CD4-positive, CD25-positive, alpha-beta regulatory T cell (primary cell): ENCODE measurements around the gene ADIPOR1. TPM values are rescaled to one million over a fixed set of nuclear protein-coding genes. Genes with fewer than 3 reads are reported as not detected.
"Not testable (repeated sequence)": the region's sequence is repeated elsewhere in the genome, so short reads cannot be mapped to it uniquely, and the experiment has no call there.

Source experiments
- ATAC-seq, 2 donors: fragments of 150-1000 bp; cut with Tn5 transposase; one replicate each; pipeline ENCODE4 v1.10.0; 2021; ENCODE audit warnings: low read depth in 2 of 2, moderate number of reproducible peaks in 2 of 2, moderate library complexity in 1 of 2
- DNase-seq, 3 donors: peaks; one replicate each; pipeline versions ENCODE4 v3.0.0 to v3.0.0-alpha.2; 2012 to 2022; ENCODE audit warnings: mixed read lengths in 1 of 3
- H3K27ac ChIP-seq: one replicate; pipeline ENCODE4 v1.7.0; 2013; ENCODE audit warnings: mild to moderate bottlenecking, low read length; ENCODE audit not compliant: insufficient read depth, poor library complexity, severe bottlenecking
- H3K27me3 ChIP-seq: one replicate; pipeline ENCODE4 v1.7.0; 2013; ENCODE audit warnings: low read length; ENCODE audit not compliant: control insufficient read depth, insufficient read depth
- H3K36me3 ChIP-seq: one replicate; pipeline ENCODE4 v1.7.0; 2013; ENCODE audit warnings: mild to moderate bottlenecking, low read length, moderate library complexity; ENCODE audit not compliant: control insufficient read depth, insufficient read depth
- H3K4me1 ChIP-seq: 2 replicates; pipeline ENCODE4 v1.7.0; 2013; ENCODE audit warnings: mild to moderate bottlenecking, low read length; ENCODE audit not compliant: insufficient read depth, control insufficient read depth, poor library complexity, severe bottlenecking
- H3K4me3 ChIP-seq: one replicate; pipeline ENCODE4 v1.7.0; 2013; ENCODE audit warnings: low read depth, mild to moderate bottlenecking, low read length, moderate library complexity
- H3K9me3 ChIP-seq, 2 experiments: 1 replicate in 1 of 2; 2 replicates in 1 of 2; pipeline ENCODE4 v1.7.0; 2013; ENCODE audit warnings: low read length in 2 of 2, mild to moderate bottlenecking in 1 of 2, moderate library complexity in 1 of 2; ENCODE audit not compliant: control insufficient read depth in 2 of 2
- H3K27ac Mint-ChIP-seq, 3 donors: one replicate each; pipeline ENCODE4 v1.8.0; 2020 to 2022; ENCODE audit warnings: mild to moderate bottlenecking in 3 of 3, mixed read lengths in 3 of 3, moderate library complexity in 2 of 3
- H3K27me3 Mint-ChIP-seq: one replicate; pipeline ENCODE4 v1.8.0; 2022; ENCODE audit warnings: mild to moderate bottlenecking, mixed read lengths
- H3K36me3 Mint-ChIP-seq: one replicate; pipeline ENCODE4 v1.8.0; 2020; ENCODE audit warnings: mixed read lengths
- H3K4me1 Mint-ChIP-seq, 4 donors: one replicate each; pipeline ENCODE4 v1.8.0; 2020 to 2022; ENCODE audit warnings: mixed read lengths in 4 of 4, mild to moderate bottlenecking in 1 of 4
- H3K4me3 Mint-ChIP-seq, 4 donors: one replicate each; pipeline ENCODE4 v1.8.0; 2020 to 2022; ENCODE audit warnings: mild to moderate bottlenecking in 4 of 4, mixed read lengths in 4 of 4, moderate library complexity in 3 of 4
- H3K9me3 Mint-ChIP-seq, 7 donors: one replicate each; pipeline ENCODE4 v1.8.0; 2020 to 2022; ENCODE audit warnings: mixed read lengths in 7 of 7, mild to moderate bottlenecking in 3 of 7, moderate library complexity in 2 of 7
- polyA plus RNA-seq, 4 donors: library from polyadenylated mRNA; unstranded; fragments of 300-500 nt; fragmentation: Illumina TruSeq; gene quantifications; one replicate each; pipeline ENCODE4 v1.2.3, GENCODE V29; 2021
- total RNA-seq: library from RNA; stranded (reverse); gene quantifications from one replicate; pipeline ENCODE4 v1.2.3, GENCODE V29; 2022

Gene ADIPOR1
- total and polyA plus RNA-seq, 5 donors from 2014 or later, result 70.0 to 117 (median 105) TPM

DNA sequence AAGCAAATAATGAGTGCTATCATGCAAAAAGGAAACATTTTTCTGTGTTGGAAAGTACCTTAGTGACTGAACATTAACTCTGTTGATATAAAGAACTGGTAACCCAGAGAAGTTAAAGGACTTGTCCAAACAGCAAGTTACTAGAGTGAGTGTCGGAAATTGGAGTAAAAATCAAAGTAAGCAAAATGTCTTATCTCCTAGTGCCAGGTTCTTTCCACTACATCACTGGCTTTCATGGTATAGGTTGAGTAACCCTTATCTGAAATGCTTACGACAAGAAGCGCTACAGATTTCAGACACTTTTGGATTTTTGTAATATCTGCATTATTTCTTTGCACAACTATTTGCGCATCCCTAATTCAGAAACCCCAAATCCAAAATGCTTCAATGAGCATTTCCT lies 52.8 kb downstream of the ADIPOR1 start:
- H3K36me3 ChIP-seq, result peaks cover 50% of the 10 kb centered on the region
- no peak overlapping the region for H3K4me3 Mint-ChIP-seq
- peaks cover 0 to 2% (median 0%) of the 10 kb centered on the region in 4 donors for H3K4me1 Mint-ChIP-seq
- H3K27me3 ChIP-seq, result no peaks in the 10 kb centered on the region
- DNase-seq (no peak), ATAC-seq (no peak)
- no peaks in the 10 kb centered on the region for H3K9me3 Mint-ChIP-seq
- H3K9me3 ChIP-seq, result no peaks in the 10 kb centered on the region
- no peak overlapping the region for H3K27ac ChIP-seq
- H3K27me3 Mint-ChIP-seq, result no peaks in the 10 kb centered on the region
- H3K4me3 ChIP-seq, result no peak overlapping the region
- H3K36me3 Mint-ChIP-seq, result peaks cover 30% of the 10 kb centered on the region
- no peaks in the 10 kb centered on the region for H3K4me1 ChIP-seq
- no peak overlapping the region for H3K27ac Mint-ChIP-seq

DNA sequence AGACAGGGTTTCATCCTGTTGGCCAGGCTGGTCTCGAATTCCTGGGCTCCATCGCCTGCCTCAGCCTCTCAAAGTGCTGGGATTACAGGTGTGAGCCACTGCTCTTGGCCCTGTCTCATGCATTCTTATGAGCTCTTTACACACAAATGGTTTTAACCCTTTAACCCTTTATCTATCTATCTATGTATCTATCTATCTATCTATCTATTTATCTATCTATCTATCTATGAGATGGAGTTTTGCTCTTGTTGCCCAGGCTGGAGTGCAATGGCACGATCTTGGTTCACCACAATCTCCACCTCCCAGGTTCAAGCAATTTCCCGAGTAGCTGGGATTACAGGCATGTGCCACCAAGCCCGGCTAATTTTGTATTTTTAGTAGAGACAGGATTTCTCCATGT lies 54.3 kb downstream of the ADIPOR1 start:
- H3K27ac ChIP-seq, H3K27me3 Mint-ChIP-seq, H3K4me3 ChIP-seq, ATAC-seq, H3K4me3 Mint-ChIP-seq, H3K9me3 Mint-ChIP-seq, H3K4me1 ChIP-seq, H3K27ac Mint-ChIP-seq, H3K4me1 Mint-ChIP-seq, H3K9me3 ChIP-seq, DNase-seq, H3K27me3 ChIP-seq: not testable (repeated sequence)
- H3K36me3 Mint-ChIP-seq, result peaks cover 23% of the 10 kb centered on the region
- peaks cover 39% of the 10 kb centered on the region for H3K36me3 ChIP-seq

GRCh38 chr1:202901555-202901954 lies 56.6 kb downstream of the ADIPOR1 start:
- Mint-ChIP-seq H3K27ac (no peak overlapping the region), H3K4me1 (peaks cover 0 to 4% (median 0%) of the 10 kb centered on the region in 4 donors)
- peaks cover 32% of the 10 kb centered on the region for H3K36me3 ChIP-seq

GRCh38 chr1:202892501-202892900 lies 65.6 kb downstream of the ADIPOR1 start:
- Histone ChIP-seq H3K27ac (no peak overlapping the region), H3K4me1 (peaks cover 14% of the 10 kb centered on the region), H3K9me3 (no peaks in the 10 kb centered on the region), H3K4me3 (no peak overlapping the region), H3K27me3 (no peaks in the 10 kb centered on the region), H3K36me3 (peaks cover 54% of the 10 kb centered on the region)
- H3K27me3 Mint-ChIP-seq, result no peaks in the 10 kb centered on the region
- no peak for DNase-seq
- no peak overlapping the region for H3K4me3 Mint-ChIP-seq
- peaks cover 40% of the 10 kb centered on the region for H3K36me3 Mint-ChIP-seq
- H3K27ac Mint-ChIP-seq, result no peak overlapping the region
- ATAC-seq, result no peak
- no peaks in the 10 kb centered on the region for H3K9me3 Mint-ChIP-seq
- peaks cover 0 to 20% (median 16%) of the 10 kb centered on the region in 4 donors for H3K4me1 Mint-ChIP-seq

More at GRCh38 chr1:202901555-202901954, 56.6 kb downstream of the ADIPOR1 start:
- H3K27me3 Mint-ChIP-seq, result no peaks in the 10 kb centered on the region
- Histone ChIP-seq H3K9me3 (no peaks in the 10 kb centered on the region), H3K4me3 (no peak overlapping the region), H3K27me3 (no peaks in the 10 kb centered on the region), H3K27ac (no peak overlapping the region), H3K4me1 (no peaks in the 10 kb centered on the region)
- H3K4me3 Mint-ChIP-seq, result no peak overlapping the region
- H3K36me3 Mint-ChIP-seq, result peaks cover 28% of the 10 kb centered on the region
- ATAC-seq, result no peak
- H3K9me3 Mint-ChIP-seq, result no peaks in the 10 kb centered on the region
- DNase-seq, result no peak

Other genes starting within 250 kb of the ADIPOR1 start
- not detected for gene SYT2, start 247.9 kb downstream of the ADIPOR1 start, total RNA-seq
- gene SYT2, start 247.9 kb downstream of the ADIPOR1 start, polyA plus RNA-seq, result under 1 TPM in 2 of 4 donors, not detected in 2; 0.05 TPM
- gene KDM5B, start 149.9 kb downstream of the ADIPOR1 start, total RNA-seq, result 77.7 TPM
- gene KDM5B, start 149.9 kb downstream of the ADIPOR1 start, polyA plus RNA-seq, result 10 to 100 TPM; 13.7 to 16.9 (median 14.5) TPM
- gene PCAT6, start 147.4 kb downstream of the ADIPOR1 start, total RNA-seq, result not detected
- not detected for gene PCAT6, start 147.4 kb downstream of the ADIPOR1 start, polyA plus RNA-seq
- 13.0 TPM for gene RABIF, start 69.2 kb downstream of the ADIPOR1 start, total RNA-seq
- gene RABIF, start 69.2 kb downstream of the ADIPOR1 start, polyA plus RNA-seq, result 10 to 100 TPM; 25.1 to 30.7 (median 28.0) TPM
- gene KLHL12, start 31.1 kb downstream of the ADIPOR1 start, total RNA-seq, result 16.5 TPM
- 10 to 100 TPM; 19.2 to 27.7 (median 20.6) TPM for gene KLHL12, start 31.1 kb downstream of the ADIPOR1 start, polyA plus RNA-seq
- 36.1 TPM for gene CYB5R1, start 8.9 kb upstream of the ADIPOR1 start, total RNA-seq
- gene CYB5R1, start 8.9 kb upstream of the ADIPOR1 start, polyA plus RNA-seq, result 10 to 100 TPM; 45.9 to 69.0 (median 55.9) TPM
- gene TMEM183A, start 49.1 kb upstream of the ADIPOR1 start, total RNA-seq, result 130 TPM
- 10 to 100 TPM; 53.6 to 73.8 (median 62.0) TPM for gene TMEM183A, start 49.1 kb upstream of the ADIPOR1 start, polyA plus RNA-seq
- gene PPFIA4, start 68.2 kb upstream of the ADIPOR1 start, total RNA-seq, result 0.96 TPM
- gene PPFIA4, start 68.2 kb upstream of the ADIPOR1 start, polyA plus RNA-seq, result not detected
- not detected for gene MYOG, start 127.7 kb upstream of the ADIPOR1 start, total RNA-seq
- not detected for gene MYOG, start 127.7 kb upstream of the ADIPOR1 start, polyA plus RNA-seq
- not detected for gene ADORA1, start 169.4 kb upstream of the ADIPOR1 start, total RNA-seq
- not detected for gene ADORA1, start 169.4 kb upstream of the ADIPOR1 start, polyA plus RNA-seq
- not detected for gene MYBPH, start 217.5 kb upstream of the ADIPOR1 start, total RNA-seq
- gene MYBPH, start 217.5 kb upstream of the ADIPOR1 start, polyA plus RNA-seq, result not detected
- gene CHI3L1, start 228.4 kb upstream of the ADIPOR1 start, total RNA-seq, result not detected
- not detected for gene CHI3L1, start 228.4 kb upstream of the ADIPOR1 start, polyA plus RNA-seq